NAMALWA (cell line): ENCODE data around the gene JAM3.

Experiments
- DNase-seq: peaks from one replicate; pipeline ENCODE4 v3.0.0-alpha.2; 2015; ENCODE audit warnings: low spot score

JAM3 gene

DNA sequence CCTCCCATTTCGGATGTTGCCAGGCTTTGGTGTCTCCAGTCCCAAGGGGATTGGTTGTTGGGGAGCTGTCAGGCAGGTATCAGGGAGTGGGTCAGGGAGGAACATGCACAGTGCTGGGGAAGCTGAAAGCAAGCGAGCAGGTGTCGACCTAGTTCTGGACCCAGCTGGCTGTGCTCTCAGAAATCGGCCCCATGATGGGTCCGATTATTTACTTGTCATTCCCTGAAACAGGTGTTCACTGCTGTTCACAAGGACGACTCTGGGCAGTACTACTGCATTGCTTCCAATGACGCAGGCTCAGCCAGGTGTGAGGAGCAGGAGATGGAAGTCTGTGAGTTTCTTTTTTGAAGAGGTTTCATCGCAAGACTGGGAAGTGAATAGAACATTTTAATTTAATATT, 76.8 kb downstream of the JAM3 start:
- DNase-seq: no peak

DNA sequence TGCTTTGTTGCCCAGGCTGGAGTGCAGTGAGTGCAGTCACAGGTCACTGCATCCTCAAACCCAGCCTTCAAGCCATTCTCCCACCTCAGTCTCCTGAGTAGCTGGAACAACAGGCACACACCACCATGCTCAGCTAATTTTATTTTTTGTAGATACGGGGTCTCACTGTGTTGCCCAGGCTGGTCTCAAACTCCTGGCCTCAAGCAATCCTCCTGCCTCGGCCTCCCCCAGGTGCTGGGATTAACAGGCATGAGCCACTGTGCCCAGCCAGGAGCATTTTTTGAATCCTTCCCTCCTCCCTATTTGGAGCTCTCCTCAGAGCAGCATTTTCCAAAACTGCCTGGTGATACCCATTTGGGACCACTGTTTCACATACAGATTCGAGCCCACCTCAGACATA, 77.7 kb downstream of the JAM3 start:
- DNase-seq: no peak

DNA sequence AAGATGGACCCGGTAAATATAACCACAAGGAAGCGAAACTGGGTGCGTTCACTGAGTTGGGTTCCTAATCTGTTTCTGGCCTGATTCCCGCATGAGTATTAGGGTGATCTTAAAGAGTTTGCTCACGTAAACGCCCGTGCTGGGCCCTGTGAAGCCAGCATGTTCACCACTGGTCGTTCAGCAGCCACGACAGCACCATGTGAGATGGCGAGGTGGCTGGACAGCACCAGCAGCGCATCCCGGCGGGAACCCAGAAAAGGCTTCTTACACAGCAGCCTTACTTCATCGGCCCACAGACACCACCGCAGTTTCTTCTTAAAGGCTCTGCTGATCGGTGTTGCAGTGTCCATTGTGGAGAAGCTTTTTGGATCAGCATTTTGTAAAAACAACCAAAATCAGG, 80.5 kb downstream of the JAM3 start:
- DNase-seq: no peak

DNA sequence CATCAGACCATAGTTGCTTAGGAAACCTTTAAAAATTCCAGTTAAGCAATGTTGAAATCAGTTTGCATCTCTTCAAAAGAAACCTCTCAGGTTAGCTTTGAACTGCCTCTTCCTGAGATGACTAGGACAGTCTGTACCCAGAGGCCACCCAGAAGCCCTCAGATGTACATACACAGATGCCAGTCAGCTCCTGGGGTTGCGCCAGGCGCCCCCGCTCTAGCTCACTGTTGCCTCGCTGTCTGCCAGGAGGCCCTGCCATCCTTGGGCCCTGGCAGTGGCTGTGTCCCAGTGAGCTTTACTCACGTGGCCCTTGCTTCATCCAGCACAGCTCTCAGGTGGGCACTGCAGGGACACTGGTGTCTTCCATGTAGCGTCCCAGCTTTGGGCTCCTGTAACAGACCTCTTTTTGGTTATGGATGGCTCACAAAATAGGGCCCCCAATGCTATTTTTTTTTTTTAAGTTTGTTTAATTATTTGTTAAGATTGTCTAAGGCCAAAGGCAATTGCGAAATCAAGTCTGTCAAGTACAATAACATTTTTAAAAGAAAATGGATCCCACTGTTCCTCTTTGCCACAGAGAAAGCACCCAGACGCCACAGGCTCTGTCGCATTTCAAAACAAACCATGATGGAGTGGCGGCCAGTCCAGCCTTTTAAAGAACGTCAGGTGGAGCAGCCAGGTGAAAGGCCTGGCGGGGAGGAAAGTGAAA, 81.5 kb downstream of the JAM3 start:
- no peak for DNase-seq

DNA sequence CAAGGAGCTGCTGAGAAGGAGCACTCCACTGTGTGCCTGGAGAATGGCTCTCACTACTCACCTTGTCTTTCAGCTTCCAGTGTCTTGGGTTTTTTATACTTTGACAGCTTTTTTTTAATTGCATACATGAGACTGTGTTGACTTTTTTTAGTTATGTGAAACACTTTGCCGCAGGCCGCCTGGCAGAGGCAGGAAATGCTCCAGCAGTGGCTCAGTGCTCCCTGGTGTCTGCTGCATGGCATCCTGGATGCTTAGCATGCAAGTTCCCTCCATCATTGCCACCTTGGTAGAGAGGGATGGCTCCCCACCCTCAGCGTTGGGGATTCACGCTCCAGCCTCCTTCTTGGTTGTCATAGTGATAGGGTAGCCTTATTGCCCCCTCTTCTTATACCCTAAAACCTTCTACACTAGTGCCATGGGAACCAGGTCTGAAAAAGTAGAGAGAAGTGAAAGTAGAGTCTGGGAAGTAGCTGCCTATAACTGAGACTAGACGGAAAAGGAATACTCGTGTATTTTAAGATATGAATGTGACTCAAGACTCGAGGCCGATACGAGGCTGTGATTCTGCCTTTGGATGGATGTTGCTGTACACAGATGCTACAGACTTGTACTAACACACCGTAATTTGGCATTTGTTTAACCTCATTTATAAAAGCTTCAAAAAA, 82.3 kb downstream of the JAM3 start:
- no peak for DNase-seq

DNA sequence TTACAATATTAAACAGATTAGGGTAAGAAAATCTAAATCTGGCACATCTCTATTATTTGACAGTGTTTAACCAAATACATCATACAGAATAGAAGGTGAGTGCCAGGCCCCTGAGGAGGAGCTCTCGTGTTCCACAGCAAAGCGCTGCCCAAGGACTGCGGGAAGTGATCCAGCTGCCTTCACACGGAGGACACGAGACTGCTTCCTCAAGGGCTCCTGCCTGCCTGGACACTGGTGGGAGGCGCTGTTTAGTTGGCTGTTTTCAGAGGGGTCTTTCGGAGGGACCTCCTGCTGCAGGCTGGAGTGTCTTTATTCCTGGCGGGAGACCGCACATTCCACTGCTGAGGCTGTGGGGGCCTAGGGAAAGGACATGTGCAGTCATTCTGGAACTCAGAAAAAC, 83.8 kb downstream of the JAM3 start:
- no peak for DNase-seq

DNA sequence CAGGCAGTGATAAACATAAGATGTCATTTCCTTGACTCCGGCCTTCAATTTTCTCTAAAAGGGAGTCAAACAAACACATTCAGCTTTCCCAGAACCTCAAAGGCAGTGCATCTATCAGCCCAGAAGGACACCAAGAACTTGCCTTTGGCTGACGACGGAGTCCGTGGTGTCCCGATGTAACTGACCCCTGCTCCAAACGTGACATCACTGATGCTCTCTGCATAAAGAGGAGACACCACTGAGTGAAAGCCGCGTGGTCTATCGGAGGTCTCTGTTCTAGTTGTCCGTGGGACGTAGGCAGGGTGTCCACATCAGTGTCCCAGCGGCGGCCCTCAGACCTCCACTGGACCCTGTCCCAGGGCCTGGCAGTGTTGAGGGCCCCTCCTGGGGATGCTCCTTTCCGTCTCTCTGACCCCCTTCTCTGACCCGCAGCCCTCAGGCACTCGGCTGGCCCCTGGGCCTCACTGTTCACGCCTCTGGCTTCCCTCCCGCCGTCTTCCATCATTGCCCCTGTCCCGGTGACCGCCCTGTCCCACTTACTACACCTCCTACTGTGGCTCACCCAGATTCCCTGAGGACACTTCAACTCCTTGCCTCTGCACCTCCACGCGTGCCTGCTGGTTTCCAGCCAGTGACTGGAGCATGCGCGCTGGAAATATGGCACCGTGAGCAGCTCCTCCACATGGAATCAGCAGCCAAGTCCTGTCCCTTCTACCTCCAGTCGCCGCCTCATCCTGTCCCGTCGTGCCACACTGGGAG, 84.5 kb downstream of the JAM3 start:
- DNase-seq: no peak

DNA sequence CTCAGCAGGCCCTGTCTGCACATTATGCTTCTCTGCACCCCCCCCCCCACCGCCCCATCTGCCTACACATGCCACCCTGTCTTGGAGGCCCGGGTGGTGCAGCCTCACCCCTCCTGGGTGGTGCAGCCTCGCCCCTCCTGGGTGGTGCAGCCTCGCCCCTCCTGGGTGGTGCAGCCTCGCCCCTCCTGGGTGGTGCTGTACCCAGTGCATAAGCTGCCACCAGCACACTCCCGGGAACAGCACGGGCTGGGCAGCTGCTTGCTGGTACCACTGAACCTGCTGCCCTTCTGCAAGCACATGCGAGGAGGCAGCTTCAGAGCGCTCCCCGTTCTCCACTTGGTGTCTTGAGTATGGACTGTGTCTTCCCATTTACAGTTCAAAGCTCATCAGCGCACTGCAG, 85.6 kb downstream of the JAM3 start:
- no peak for DNase-seq

DNA sequence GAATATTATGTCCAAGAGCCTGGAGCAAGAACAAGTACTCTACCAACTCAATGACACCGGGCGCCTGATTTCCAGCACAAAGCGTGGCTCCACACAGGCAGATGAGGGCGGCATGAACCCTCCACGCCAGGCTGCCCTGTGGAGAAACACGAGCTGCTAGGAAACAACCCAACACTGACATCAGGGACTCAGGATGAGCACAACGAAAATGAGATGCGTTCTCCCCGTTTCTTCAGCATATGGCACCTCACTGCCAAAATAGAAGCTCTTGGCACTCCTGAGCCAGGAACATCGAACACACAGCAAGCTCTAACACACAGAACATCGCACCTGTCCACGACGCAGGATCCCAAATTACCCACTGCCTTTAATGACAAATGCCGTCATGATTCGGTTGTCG, 86.6 kb downstream of the JAM3 start:
- no peak for DNase-seq

DNA sequence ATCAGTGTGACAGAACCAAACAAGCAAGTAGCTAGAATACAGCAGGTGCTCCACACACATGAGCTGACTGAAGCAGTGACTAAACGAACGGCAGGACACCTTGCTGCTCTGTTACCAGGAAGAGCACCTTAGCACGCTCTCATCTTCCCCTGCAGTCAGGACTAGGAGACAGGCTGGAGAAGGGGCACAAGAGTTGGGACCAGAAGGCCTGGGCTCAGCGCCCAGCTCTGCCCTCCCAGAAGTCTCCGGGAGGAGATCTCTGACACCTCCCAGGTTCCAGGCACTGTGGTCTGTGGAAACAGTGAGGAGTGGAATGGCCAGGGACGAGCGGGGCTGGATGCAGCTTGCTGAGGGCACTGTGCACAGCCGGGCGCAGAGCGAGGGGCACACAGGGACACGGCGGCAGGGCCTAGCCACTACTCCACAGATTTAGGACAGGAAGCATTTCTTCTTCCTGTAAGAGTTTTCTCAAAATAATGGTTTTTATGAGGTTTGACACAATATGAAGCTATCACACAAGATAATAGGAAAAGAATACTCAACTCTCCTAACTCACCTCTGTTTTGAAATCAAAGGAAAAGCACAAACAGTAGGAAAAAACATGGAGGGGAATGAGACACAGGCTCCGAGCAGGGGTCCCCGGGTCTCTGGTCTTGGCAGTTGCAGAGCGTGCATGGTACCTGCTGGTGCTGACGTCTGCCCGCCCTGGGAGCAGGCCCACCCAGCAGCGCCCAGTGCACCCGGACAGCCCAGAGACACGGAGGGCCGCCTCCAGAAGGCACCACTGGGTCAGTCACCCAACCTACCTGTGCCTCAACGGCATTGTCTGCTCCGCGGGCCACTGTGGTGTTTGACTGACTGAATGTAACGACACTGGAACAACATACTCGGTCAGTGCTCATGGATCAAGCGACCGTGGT, 87.3 kb downstream of the JAM3 start:
- DNase-seq: no peak

DNA sequence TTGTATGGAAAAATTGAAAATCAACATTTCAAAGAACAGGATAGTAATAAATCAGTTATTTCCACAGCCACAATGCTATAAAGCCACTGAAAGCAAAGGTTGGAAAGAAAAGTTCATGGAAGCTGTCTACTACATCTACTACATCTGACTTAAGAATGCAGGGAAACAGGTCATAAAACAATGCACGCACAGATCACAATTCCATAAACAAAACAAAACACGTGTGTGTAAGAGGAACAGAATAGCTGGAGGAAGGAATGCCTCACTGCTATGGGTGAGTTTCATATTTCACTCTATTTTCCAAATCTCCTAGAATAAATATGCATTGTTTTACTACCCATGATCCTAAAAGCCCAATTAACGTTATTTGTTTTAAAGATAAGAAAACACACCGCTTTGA, 88.6 kb downstream of the JAM3 start:
- no peak for DNase-seq

DNA sequence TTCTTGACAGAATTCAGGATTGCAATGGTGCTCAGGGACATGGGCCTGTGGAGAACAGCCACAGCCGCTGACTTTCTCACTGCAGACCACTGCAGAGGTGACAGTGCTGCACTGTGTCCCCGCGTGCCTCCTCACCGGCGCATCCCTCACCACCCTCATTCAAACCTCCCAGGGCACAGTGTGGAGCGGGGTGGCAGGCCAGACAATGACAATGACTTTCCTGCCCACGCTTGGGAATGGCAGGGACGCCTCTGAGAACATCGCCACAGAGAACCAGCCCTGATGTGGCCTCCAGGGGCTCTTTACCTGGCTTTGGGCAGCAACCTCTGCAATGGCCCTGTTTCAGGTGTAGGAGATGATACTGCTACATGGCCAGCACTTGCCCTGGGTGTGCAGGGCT, 89.2 kb downstream of the JAM3 start:
- DNase-seq: no peak

DNA sequence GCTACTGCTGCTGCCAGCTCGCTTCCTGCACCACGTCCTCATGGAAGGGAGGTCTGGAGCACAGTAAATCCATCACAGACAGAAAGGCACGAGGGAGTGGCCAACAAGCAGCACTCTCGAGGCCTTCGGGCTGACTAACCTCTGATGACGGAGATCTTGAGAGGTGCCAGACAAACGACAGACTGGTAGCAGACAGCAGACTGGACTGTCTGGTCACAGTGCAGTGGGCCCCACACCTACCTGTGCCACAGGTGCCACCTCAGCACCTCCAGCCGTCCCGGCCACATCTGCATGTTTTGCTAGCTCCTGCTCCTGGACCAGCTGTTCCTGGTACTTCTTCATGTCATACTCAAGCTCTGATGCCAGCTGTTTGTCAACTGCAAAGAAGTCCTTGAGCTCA, 90.8 kb downstream of the JAM3 start:
- no peak for DNase-seq

DNA sequence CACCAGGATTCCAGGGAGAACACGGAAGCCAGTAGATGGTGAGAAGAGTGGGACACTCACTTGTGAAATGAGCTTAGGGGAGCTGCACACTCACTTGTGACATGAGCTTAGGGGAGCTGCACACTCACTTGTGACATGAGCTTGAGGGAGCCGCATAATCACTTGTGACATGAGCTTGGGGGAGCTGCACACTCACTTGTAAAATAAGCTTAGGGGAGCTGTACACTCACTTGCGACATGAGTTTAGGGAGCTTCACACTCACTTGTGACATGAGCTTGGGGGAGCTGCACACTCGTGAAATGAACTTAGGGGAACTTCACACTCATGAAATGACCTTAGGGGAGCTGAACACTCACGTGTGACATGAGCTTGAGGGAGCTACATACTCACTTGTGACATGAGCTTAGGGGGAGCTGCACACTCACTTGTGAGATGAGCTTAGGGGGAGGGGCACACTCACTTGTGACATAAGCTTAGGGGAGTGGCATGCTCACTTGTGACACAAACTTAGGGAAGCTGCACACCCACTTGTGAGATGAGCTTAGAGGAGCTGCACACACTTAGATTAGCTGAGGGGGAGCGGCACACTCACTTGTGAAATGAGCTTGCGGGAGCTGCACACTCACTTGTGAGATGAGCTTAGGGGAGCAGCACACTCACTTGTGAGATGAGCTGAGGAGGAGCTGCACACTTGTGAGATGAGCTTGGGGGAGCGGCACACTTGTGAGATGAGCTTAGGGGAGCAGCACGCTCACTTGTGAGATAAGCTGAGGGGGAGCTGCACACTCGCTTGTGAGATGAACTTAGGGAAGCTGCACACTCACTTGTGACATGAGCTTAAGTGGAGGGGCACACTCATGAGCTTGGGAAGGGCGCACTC, 95.9 kb downstream of the JAM3 start:
- DNase-seq: no peak

DNA sequence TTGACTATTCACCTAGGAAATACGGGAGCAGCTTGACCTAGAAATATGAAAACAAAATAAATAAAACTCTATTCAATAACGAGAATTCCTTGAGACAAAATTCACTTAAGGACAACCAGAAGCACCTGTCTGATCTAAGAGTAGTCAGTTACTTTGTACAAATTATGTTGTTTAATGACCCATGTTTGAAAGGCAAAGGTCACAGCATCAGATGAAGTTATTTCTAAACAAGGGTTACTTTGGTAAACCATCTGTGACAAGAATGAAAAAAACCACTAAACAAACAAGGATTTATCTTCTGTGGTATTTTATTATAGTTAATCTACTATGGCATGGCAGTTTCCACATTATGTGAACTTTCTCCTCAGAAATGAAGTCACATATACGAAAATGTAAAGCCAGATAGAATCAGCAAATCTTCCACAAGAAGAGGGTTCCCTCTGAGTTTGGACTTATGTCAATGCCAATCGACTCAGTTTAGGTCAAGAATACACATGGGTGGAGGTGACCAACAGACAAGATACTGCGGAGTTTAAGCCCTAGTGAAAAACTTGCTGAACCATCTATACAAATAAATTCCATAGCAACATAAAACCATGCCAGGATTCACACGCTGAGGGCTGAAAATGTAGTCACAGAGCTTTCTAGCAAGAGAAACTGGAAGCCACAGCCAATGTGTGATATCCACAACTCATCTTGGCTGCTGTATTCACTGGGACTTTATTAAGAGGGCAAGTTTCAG, 101.5 kb downstream of the JAM3 start:
- DNase-seq: no peak

DNA sequence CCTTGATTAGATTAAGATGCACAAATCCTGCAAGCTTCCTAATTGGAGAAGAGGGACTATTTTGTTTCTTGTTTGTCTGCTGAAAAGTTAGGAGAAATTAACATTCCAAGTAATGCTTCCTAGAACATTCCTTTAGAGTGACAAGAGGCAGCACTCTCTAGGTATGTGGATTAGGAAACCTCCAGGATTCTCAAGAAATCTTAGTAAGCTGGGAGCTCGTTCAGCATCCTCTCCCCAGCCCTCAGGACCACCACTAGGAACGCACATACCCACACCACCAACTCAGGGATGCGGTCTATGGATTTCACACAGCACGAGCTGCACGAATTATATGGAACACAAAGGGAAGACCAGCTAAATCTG, 102.0 kb downstream of the JAM3 start:
- DNase-seq: no peak

DNA sequence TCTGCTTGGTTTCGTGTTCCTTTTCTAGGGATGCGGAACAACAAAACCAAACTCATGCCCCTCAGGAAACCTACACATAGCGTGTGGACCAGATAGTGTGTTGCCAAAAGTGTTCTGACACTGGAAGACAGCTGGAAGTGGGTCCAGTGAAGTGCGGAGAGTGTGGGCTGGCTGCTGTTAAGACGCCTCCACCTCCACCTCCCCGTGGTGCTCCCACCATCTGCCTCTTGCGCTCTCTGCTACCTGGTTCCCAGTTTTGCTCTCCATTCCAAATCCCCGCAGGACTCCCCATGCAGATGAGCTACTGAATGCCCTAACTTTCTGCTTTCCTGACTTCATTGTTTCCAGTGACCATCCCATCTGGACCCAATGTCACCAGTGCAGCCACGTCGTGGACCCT, 103.1 kb downstream of the JAM3 start:
- DNase-seq: no peak

DNA sequence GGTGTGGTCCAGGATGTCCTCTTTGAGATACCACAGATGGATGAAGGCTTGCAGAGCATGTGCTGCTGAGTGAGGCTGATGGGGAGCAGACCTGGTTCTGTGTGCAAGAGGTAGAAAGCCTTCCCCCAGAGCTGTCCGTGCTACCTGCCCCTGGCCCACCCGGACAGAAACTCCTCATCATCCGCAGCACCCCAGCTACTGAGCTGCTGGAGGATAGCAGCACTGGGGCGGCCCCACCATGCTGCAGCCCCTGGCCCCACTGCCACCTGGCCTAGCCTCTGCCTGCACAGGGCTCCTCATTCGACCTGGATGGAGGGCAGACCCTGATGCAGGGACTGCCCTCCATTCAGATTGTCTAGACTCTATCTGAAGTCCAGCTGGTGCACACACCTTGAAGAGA, 104.4 kb downstream of the JAM3 start:
- DNase-seq: no peak

DNA sequence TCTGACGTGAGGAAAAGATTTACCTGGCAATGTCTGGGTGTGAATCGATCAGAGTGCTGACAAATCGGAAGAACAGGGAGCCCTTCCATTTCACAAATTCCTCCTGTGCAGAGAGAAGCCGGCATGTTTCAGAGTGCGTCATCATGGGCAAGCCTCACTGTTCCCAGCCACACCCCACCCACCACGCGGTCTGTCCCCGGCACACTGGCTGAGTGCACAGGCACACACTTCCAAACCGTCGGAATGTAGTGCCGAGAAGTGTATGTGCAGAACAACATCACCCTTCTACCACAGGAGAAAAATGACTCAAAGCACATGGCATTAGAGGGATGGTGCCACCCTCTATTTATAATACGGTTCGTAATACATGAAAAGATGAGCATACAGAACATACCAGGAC, 107.4 kb downstream of the JAM3 start:
- no peak for DNase-seq

DNA sequence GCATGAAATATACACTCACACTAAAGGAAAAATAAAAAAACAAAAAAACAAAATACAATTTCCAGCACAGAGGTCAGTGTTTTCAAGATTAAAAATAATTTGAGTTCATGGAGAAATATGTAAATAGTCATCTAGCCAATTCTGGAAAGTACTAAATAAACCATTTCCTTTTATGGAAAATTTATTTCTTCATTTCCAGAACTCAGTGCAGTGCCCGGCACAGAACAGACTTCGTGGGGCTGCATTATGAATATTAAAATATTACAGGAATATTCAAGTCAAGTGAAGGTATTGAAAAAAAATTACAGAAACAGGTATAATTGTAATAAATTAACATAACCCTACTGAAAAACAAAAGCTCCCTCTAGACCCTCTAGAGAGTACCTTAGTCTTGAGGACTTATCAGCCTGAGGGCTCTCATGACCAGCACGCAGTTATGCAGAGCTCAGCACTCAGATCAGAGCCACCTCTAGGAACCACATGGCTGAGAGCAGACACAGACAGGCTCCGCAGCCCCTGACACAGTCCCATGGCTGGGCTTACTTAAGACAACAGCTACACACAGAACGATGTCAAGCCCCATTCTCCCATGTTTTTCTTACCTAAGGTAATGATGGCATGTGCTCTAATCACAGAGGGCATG, 109.3 kb downstream of the JAM3 start:
- no peak for DNase-seq
